Stimulated activated CD8-positive, alpha-beta memory T cell treated with anti-CD3 and anti-CD28 coated beads, Interleukin-12 subunit alpha, Interleukin-12 subunit beta, amount 100 ng/mL, for 4 hours (primary cell): ENCODE data around the gene ARHGAP4.

ENCODE experiments used
- DNase-seq: peaks from one replicate; pipeline ENCODE4 v3.0.0-alpha.2; 2020; ENCODE audit warnings: low read depth

Gene ARHGAP4

DNA sequence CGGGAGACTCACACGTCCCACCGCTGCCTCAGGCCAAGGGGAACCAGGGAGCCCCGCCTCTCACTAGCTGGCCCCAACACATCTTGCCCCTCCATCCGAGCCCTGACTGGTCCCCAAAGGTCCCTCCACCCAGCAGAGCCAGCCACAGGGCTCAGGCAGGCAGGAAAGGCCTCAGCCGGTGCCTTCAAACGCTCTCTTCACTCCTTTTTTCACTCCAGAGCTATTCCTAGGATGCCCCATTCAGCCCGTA is 1.5 kb upstream of the ARHGAP4 start:
- DNase-seq, result no peak

- peak; percentile 63 for DNase-seq
Measured at GRCh38 chrX:153926858-153927671, 1.0 kb upstream of the ARHGAP4 start.

DNA sequence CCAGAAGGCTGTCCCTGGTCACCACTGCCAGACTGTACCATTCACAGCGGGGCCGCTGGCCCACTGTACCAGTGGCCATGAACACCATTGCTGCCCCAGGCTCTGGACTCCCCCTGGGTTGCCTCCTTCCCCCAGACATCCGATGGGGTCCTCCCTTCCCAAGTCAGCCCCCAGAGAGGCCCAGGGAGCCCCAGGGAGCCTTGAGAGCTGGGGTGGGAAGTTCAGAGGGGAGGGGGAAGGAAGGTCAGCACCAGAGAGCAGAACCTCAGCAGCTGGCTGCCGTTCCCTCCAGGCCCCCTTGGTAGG is 441 bp upstream of the ARHGAP4 start:
- DNase-seq, result no peak

DNA sequence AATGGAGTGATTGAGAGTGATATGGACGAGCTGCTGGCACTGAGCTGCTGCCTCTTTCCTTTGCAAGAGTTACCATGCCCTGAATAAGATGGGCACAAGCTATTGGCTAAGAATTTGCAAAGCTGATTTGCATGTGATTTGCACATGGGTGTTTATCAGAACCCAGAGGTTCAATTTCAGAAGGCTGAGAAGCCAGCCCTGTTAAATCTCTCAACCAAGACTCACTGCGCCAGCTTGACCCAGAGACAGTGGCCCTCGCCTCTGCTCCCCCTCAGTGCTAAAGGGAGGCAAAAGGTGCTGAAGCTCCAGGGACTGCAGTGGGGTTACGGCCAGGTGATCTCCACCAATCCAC is 701 bp downstream of the ARHGAP4 start:
- DNase-seq, result no peak

DNA sequence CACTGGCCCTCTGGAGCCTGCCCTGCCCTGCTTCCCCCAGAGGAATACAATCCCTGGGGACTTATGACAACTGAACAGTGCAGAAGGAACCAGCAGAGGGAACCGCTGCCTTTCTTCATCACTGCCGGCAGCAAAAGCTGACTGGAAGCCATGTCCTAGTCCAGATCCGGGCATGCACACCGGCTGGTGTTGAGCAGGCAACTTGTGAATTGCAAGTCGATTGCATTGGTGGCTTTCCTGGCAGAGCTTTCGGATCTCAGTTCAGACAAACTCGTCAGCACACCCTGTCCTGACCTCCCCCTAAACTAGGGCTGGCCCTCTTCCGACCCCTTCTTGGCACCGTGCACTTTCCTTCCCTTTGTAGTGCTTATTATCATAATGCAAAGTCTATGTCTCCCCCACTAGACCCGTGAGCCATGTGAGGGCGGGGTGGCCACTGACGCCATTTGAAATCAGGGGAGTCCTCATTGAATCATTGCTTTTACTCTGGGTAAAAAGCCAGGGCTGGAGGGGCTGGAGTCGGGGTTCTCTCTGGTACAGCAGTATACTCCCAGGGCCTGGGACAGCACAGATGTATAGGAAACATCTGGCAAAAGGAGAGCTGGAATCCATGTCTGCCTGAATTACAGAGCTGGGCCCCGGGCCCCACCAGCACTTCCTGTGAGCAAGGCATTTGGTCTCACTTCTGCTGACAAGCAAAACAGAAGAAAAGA is 1.8 kb downstream of the ARHGAP4 start:
- DNase-seq, result no peak

GRCh38 chrX:153922932-153923857 is 2.9 kb downstream of the ARHGAP4 start:
- no peak for DNase-seq

DNA sequence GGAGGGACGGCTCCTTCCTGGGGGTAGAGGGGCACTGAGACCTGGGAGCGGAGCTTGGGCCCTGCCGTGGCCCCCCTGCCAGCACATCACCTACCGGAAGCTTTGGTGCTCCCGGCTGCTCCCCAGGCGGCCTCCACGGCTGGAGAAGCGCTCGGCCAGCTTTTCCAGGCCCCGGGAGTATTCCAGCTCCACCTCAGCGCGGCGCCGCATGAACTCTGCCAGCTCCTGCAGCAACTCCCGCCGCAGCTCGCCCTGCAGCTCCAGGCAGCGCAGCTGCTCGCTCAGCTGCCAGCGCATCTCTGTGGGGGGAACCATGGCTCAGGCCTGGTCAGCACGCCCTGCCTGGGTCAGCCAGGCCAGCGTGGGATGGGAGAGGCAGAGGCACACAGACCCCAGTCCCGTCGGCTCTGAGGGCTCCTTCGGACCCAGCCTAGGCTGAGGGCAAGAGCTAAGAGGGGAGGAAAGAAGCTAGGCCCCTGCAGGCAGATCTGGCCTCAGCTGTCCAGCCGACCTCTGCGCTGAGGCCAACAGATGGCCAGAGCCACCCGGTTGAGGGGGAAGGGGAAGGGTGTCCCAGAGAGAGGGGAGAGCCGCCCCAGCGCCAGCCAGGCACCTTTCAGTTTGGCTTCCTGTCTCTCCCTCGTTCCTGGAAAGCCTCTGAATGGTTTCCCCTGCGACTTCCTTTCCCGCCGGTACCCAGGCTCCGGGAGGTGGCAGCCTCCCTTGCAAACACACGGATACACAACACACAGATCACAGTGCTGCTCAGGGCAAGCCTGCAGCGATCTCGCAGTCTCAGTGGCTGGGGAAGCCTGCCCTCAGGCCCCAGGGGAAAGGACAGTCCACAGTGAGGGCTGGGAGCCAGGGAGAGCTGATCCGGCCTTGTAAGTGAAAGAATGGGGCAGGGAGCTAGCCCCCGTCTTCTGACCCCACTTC is 4.3 kb downstream of the ARHGAP4 start:
- no peak for DNase-seq

DNA sequence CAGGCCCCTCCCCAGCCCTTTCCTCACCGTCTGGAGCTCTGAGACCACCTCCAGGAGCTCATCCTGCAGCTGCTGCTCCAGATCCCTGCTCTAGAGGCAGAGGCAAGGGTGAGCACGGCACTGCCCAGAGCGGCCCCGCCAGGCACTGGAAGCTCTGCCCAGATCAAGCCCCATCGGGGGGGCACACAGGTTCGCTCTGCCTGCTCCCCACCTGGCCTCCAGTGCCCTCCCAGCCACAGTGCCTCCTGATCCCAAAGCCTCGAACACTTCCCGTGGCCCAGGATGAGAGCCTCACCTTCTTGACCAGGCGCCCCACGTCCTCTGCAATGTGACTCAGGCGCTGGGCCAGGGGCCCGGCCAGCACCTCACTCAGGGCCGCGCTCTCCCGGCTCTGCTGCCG is 5.0 kb downstream of the ARHGAP4 start:
- DNase-seq, result no peak

DNA sequence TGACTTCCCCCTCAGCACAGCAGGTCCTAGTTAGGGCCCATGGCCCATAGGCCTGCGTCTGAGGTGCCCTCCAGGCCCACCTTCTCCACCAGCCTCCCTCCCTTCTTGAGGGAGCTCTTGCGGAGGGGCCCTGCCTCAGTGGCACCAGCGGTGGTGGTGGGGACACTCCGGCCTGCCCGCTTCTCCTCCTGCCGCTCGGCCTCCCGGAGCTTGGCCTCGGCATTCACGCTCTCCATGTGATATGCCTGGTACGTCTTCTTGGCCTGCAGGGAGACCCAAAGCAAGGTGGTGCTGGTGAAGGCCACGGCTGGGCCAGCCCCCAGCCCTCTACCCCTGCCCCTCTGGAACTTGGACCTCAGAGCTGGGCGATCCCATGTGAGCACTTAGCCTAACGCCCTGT is 5.5 kb downstream of the ARHGAP4 start:
- DNase-seq, result no peak

GRCh38 chrX:153919281-153919680 is 6.8 kb downstream of the ARHGAP4 start:
- no peak for DNase-seq

GRCh38 chrX:153917869-153918268 is 8.2 kb downstream of the ARHGAP4 start:
- no peak for DNase-seq

DNA sequence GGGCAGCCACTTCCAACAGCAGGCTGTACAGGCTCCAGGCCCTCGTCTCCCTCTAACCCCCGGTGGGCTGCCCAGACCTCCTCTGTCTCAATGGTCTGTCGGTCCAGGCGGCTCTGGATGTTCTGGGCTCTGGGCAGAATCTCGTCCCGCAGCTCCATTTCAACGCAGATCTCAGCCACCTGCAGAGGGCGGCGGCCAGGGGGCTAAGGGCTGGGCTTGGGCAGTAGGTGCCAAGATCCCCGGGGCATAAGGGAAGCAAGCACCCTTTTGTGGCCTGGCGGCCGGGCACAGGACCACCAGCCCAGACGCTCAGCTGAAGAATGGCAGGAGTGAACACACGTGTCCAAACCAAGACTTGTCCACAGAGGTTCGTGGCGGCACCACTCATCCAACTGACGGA is 12.4 kb downstream of the ARHGAP4 start:
- no peak for DNase-seq

DNA sequence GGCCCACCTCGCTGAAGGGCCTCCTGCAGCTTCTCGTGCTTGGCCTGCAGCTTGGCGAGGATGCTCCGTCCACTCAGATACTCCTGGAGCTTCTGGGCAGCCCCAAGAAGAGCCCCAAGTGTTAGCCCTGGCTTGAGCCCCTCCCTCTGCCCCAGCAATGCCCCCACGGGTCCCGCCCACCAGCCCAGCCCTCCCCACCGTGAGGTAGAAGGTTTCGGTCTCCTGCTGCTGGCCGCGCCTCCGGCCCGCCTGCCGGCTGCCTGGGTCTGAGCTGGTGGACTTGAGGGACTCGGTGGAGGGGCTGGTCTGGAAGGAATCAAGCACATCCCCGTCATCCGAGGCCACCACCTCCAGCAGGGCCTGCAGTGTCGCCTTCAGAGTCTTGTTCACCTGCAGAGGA is 12.9 kb downstream of the ARHGAP4 start:
- no peak for DNase-seq

DNA sequence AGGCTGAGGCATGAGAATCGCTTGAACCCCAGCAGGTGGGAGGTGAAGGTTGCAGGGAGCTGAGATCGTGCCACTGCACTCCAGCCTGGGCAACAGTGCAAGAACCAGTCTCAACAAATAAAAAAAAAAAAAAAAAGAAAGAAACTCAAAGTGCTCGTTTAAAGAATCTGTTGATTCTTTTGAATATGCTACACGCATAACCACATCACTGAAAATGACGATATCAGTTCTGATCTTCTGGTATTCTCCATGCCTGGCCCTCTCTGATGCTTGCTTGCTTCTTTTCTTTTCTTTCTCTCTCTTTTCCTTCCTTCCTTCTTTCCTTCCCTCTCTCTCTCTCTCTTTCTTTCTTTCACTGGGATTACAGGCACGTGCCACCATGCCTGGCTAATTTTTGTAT is 14.3 kb downstream of the ARHGAP4 start:
- DNase-seq, result no peak

- no peak for DNase-seq
Measured at GRCh38 chrX:153910446-153910845, 15.6 kb downstream of the ARHGAP4 start.

DNA sequence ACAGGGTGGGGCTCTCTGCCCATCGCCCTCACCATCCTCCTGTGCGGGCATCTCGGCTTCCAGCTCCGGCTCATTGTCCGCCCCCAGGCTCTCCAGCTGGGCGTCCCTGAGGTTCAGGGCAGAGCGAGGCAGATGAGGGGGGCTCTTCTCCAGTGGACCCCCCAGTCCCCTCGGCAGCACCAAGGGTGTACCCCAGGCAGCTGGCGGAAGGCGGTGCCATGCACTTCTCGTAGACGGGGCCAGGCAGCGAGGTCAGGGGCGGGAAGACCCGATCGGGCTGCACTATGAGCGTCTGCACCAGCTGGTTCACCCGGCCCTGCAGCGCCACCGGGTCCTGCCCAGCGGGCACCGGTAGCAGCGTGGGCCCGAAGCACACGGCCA is 16.1 kb downstream of the ARHGAP4 start:
- no peak for DNase-seq

DNA sequence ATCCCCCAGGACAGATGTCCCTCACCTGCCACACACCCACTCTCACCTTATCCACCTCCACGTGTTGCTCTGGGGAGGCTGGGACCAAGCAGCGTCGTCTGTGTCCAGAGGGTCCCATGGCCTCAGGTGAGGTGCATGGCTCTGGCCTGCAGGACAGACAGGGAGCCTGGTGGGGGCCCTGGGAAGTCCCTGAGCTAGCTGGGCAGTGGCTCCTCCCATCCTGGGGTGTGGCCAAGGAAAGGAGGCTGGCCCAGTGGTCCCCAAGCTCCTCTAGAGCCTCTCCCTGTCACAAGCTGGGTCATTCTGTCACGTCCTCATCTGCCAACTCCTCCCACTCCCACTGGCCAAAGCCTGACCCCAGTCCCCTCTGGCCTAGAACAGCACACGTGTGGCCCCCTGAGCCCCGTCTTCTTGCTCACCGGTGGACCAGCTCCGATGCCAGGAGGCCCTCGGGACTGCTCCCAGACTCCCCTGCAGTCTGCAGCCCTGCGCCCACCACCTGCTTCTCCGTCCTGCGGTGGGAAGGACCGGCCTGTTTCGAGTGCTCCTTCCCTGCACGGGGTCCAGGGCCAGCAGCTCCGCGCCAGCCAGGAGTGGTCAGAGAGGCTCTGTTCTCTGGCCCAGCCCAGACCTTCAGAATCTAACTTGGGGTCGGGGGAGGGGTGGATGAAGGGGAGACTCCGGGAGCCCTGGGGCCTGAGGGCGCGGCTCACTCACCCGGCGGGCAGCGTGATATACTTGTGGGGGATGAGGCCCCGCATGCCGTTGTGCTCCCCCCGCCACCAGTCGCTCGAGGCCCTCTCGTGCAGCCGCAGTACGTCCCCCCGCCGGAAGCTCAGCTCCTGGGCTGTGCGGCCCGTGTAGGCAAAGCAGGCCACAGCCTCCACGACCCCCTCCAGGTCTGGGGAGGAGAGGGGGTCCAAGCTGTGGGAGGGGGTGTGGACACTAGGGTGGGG is 16.8 kb downstream of the ARHGAP4 start:
- no peak for DNase-seq

- no peak for DNase-seq
Measured at GRCh38 chrX:153908219-153908860, 17.7 kb downstream of the ARHGAP4 start.

- DNase-seq, result no peak
Measured at GRCh38 chrX:153907456-153907855, 18.6 kb downstream of the ARHGAP4 start.

DNA sequence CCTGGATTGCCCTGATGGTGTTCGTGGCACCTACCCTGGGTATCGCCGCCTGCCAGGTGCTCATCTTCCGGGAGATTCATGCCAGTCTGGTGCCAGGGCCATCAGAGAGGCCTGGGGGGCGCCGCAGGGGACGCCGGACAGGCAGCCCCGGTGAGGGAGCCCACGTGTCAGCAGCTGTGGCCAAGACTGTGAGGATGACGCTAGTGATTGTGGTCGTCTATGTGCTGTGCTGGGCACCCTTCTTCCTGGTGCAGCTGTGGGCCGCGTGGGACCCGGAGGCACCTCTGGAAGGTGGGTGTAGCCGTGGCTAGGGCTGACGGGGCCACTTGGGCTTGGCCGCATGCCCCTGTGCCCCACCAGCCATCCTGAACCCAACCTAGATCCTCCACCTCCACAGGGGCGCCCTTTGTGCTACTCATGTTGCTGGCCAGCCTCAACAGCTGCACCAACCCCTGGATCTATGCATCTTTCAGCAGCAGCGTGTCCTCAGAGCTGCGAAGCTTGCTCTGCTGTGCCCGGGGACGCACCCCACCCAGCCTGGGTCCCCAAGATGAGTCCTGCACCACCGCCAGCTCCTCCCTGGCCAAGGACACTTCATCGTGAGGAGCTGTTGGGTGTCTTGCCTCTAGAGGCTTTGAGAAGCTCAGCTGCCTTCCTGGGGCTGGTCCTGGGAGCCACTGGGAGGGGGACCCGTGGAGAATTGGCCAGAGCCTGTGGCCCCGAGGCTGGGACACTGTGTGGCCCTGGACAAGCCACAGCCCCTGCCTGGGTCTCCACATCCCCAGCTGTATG is 19.7 kb downstream of the ARHGAP4 start:
- no peak for DNase-seq
